Measurements from ENCODE around the gene ZNF230. TPM values are rescaled to one million over a fixed set of nuclear protein-coding genes. Genes with fewer than 3 reads are reported as not detected.

ZNF230 gene
- total RNA-seq, 1 donor from 2014 or later, result 1.7 TPM

DNA sequence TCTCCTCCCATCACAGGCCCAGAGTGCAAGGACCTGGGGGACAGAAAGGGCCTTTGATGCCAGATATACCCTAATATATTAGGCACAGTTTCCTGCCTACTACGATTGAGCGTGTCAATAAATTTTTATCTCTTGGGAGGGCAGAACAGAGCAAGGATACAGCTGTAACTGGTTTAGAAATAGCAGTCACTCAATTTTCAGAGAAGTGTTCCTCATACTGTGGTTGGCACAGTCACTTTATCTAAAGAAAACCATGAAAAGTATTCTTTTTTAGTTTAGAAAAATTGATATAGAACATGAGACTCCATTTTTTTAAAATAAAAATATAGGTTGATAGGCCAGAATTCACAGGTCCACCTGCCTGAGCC lies 19.2 kb upstream of the ZNF230 start:
- peak overlapping the region; percentile 86 for H3K4me3 ChIP-seq (ENCODE audit: low read depth, low read length)
- DNase-seq (ENCODE audit: low read depth), result no peak
- TF ChIP-seq, protein P1, sequence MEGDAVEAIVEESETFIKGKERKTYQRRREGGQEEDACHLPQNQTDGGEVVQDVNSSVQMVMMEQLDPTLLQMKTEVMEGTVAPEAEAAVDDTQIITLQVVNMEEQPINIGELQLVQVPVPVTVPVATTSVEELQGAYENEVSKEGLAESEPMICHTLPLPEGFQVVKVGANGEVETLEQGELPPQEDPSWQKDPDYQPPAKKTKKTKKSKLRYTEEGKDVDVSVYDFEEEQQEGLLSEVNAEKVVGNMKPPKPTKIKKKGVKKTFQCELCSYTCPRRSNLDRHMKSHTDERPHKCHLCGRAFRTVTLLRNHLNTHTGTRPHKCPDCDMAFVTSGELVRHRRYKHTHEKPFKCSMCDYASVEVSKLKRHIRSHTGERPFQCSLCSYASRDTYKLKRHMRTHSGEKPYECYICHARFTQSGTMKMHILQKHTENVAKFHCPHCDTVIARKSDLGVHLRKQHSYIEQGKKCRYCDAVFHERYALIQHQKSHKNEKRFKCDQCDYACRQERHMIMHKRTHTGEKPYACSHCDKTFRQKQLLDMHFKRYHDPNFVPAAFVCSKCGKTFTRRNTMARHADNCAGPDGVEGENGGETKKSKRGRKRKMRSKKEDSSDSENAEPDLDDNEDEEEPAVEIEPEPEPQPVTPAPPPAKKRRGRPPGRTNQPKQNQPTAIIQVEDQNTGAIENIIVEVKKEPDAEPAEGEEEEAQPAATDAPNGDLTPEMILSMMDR (conservative IDR thresholded peaks at IDR 0.05; ENCODE audit: low read depth, low read length), result no peak

DNA sequence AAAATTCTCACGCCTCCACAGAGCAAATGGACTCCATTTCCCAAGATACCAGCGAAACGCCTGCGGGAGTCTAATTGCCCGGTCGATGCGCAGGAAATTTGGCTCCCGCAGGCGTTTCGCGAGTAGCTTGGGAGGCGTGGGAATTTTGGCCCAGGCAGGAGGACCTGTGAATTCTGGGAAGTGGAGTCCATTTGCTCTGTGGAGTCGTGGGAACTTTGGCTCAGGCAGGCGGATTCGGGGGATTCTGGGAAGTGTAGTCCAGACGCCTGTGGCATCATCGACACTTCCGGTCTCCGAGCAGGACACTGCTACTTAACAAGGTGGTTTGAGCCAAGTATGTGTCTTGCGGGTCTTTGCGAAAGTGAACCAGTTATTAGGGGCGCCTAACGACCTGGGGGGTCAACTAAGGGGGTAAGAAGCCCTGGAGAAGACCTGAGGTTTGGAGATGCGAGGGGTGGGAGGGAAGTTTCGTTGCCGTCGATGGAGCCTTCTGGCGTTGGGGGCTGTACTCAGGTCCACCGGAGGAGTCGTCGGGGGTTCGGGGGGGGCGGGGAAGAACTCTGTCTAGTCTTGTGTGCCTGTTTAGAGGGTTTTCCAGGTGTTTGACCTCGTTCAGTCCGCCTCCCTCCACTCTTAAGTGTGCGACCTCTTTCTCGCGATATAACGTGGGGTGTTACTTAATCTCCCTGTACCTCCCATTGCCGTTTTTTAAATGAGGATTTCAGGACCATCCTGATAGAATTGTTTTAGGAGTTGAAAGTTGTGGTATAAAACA lies 18.7 kb upstream of the ZNF230 start, which contains the start of gene ZNF155:
Gene ZNF155 (plus strand): TSS at position 277 of the 775 bp plus-strand sequence. CDS start 4,356 bp downstream, outside the sequence.
- peak within 1 kb of the TSS; percentile 86 for H3K4me3 ChIP-seq (ENCODE audit: low read depth, low read length)
- peak; percentile 77 for DNase-seq (ENCODE audit: low read depth)
- TF ChIP-seq, protein P1 (conservative IDR thresholded peaks at IDR 0.05; ENCODE audit: low read depth, low read length), result no peak

DNA sequence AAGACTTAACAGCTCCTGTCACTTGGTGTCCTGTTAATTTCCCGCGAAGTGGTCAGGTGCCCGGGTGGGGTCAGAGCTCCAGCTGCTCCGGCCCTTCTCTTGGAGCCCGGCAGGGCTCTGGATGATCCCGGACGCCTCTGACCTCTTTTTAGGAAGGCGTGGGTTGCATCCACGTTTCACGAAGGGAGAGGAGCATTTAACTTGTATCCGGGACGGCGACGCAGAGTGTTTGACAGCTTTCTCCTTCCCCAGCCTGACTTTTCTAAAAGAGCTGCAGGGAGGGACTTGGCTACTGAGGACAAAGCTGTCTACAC lies 18.1 kb upstream of the ZNF230 start:
- DNase-seq (ENCODE audit: low read depth), result no peak
- peak overlapping the region; percentile 86 for H3K4me3 ChIP-seq (ENCODE audit: low read depth, low read length)
- TF ChIP-seq, protein P1 (conservative IDR thresholded peaks at IDR 0.05; ENCODE audit: low read depth, low read length), result no peak

DNA sequence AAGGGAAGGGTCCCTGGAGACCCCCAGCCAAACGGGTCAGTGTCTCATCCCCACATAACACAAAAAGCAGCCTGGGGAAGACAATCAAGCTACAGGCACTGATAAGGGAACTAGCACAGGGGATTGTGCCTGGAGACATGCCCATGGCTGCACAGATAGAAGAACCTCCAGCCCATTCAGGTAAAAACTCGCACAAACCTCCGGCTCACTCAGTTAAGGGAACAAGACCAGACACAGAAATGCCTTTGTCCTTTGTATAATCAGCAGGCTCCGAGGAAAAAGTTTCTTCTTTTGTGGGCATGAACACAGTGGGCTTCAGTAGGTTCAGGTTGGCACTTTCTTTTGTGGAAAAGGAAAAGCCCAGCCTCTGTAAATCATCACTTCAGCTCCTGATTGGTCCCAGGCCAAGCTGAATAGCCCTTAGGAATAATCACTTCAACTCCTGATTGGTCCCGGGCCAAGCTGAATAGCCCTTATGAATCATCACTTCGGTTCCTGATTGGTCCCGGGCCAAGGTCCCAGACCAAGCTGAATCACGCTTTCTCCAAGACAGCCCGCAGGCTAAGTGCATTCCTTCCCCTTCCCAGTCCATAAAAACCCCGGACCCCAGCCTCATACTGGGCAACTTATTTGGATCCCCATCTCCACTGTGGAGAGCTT lies 5.0 kb upstream of the ZNF230 start:
- no peak overlapping the region for H3K4me3 ChIP-seq (ENCODE audit: low read depth, low read length)
- DNase-seq (ENCODE audit: low read depth), result no peak

DNA sequence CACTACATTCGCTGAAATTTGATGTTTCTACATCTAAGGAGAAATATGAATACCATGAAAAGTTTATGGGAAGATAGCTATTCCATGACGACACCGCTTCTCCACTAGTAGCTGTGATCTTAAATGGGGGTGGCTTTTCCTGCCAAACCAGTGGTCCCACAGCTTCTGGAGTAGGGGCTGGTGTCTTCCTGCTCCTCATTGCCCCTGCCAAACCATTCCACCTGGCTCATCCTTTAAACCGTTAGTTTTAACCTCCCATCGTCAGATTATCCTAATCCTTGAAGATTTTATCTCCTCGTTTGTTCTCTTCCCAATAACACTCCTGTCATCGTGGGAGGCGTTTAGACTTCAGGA lies 568 bp upstream of the ZNF230 start:
- DNase-seq (ENCODE audit: low read depth), result no peak
- H3K4me3 ChIP-seq (ENCODE audit: low read depth, low read length), result peak overlapping the region; percentile 89
- TF ChIP-seq, protein P1 (conservative IDR thresholded peaks at IDR 0.05; ENCODE audit: low read depth, low read length), result no peak

More for the DNA sequence above, 5.0 kb upstream of the ZNF230 start:
- TF ChIP-seq, protein P1 (conservative IDR thresholded peaks at IDR 0.05; ENCODE audit: low read depth, low read length), result no peak

DNA sequence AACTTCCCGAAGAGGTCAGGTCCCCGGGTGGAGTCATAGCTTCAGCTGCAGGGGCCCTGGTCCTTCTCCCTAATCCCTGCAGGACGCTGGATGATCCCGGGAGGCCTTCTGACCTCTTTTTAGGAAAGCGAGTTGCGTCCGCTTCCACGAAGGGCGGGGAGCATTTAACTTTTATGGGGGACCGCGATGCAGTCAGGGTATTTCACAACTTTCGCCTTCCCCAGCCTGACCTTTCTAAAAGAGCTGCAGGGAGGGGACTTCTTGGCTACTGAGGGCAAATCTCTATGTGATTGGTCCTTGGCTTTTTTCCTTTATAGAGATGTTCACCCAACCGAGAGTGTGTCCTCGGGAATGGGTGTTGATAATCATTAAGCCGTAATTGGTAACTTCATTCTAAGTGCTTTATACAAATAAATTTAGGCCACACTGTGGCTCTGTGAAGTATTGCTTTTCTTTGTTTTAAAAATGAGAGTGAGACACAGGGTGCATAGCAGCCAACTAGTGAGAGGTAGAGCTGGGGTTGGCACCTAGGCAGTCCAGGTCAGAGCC lies 778 bp downstream of the ZNF230 start:
- peak; percentile 46 for DNase-seq (ENCODE audit: low read depth)
- peak overlapping the region; percentile 89 for H3K4me3 ChIP-seq (ENCODE audit: low read depth, low read length)
- TF ChIP-seq, protein P1 (conservative IDR thresholded peaks at IDR 0.05; ENCODE audit: low read depth, low read length), result peak; percentile 25

All from epithelial cell of proximal tubule (primary cell).